Measurements from ENCODE around the gene CTR9. TPM values are rescaled to one million over a fixed set of nuclear protein-coding genes. Genes with fewer than 3 reads are reported as not detected.

Gene CTR9
- total RNA-seq, 1 experiment from 2014 or later, result 32.7 TPM

DNA sequence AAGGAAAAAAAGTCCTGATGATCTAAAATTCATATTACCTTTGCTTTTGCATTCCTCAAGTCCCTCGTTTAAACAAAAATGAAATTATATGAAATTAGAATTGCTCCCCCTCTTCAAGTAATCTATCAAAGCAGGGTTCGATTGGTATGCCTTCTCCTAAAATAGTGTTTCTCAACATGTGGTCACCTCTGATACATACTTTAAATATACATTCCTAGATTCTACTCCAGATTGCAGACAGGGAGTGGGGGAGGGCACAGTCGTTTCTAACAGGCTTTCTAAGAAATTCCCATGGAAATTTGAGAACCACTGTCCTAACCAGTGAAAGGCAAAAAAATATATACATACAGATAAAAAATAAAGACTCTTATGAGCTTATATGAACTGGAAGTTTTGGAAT lies 34.9 kb upstream of the CTR9 start:
- Mint-ChIP-seq H3K4me3 (no peak overlapping the region), H3K4me1 (0 out of 2 replicates have a peak, but pooled peaks cover 6% of the 10 kb centered on the region), H3K27ac (no peak overlapping the region), H3K9me3 (no peaks in the 10 kb centered on the region), H3K27me3 (ENCODE audit: low read depth) (no peaks in the 10 kb centered on the region; the same call in 1 of the 2 replicates), H3K36me3 (no peaks in the 10 kb centered on the region)
- ATAC-seq, result no peak
- DNase-seq (ENCODE audit: low spot score), result no peak
- ChIA-PET POLR2A (no interaction called here), CTCF (interaction anchor here (0.9 kb wide), 1 partner anchor 10 kb away, joined by 3 read pairs; no protein-coding TSS in a partner anchor)
- no peak for TF ChIP-seq EMX1 (CRISPR knock-in tag; IDR thresholded peaks at IDR 0.05)
- TF ChIP-seq NFATC4 (CRISPR knock-in tag; IDR thresholded peaks at IDR 0.05), result no peak
- TF ChIP-seq, protein P1, sequence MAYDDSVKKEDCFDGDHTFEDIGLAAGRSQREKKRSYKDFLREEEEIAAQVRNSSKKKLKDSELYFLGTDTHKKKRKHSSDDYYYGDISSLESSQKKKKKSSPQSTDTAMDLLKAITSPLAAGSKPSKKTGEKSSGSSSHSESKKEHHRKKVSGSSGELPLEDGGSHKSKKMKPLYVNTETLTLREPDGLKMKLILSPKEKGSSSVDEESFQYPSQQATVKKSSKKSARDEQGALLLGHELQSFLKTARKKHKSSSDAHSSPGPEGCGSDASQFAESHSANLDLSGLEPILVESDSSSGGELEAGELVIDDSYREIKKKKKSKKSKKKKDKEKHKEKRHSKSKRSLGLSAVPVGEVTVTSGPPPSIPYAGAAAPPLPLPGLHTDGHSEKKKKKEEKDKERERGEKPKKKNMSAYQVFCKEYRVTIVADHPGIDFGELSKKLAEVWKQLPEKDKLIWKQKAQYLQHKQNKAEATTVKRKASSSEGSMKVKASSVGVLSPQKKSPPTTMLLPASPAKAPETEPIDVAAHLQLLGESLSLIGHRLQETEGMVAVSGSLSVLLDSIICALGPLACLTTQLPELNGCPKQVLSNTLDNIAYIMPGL (CRISPR knock-in tag; IDR thresholded peaks at IDR 0.05), result no peak
- no peak for TF ChIP-seq KAT7 (CRISPR knock-in tag; IDR thresholded peaks at IDR 0.05; ENCODE audit: borderline replicate concordance)
- TF ChIP-seq, protein P2, sequence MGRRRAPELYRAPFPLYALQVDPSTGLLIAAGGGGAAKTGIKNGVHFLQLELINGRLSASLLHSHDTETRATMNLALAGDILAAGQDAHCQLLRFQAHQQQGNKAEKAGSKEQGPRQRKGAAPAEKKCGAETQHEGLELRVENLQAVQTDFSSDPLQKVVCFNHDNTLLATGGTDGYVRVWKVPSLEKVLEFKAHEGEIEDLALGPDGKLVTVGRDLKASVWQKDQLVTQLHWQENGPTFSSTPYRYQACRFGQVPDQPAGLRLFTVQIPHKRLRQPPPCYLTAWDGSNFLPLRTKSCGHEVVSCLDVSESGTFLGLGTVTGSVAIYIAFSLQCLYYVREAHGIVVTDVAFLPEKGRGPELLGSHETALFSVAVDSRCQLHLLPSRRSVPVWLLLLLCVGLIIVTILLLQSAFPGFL (CRISPR knock-in tag; IDR thresholded peaks at IDR 0.05; ENCODE audit: borderline replicate concordance), result no peak
- TF ChIP-seq ZNF317 (CRISPR knock-in tag; IDR thresholded peaks at IDR 0.05; ENCODE audit: borderline replicate concordance, low read depth), result no peak

DNA sequence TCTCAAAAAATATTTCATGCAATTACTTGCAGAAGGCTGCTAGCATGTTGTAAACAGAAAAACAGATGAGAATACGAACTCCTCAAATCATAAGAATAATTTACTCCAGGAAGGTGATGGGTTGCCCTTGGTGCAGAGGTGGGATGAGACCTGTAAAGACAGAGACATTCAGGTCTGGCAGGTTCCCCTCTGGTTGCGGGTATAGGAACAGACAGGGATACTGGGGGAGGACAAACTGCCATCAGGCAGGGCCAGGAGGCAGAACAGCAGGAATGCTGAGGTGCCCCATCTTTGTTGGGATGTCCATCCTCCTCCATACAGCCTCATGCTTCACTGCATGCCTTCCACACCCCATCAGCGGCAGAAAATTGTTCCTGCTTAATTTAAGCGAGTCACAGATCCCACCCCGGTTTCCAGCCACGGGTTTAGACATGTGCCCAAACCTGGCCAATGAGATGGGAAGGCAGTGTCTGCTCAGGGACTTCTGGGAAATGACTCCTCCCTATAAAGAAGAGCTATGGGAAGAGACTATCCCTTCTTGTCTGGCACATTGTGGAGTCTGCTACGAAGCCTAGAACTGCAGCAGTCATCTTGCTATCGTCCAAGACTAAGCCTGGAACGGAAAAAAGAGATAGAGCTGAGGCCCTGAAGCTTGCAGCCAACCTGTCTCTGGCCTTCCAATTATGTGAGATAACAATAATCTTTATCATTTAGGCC lies 34.3 kb upstream of the CTR9 start:
- TF ChIP-seq, protein P3, sequence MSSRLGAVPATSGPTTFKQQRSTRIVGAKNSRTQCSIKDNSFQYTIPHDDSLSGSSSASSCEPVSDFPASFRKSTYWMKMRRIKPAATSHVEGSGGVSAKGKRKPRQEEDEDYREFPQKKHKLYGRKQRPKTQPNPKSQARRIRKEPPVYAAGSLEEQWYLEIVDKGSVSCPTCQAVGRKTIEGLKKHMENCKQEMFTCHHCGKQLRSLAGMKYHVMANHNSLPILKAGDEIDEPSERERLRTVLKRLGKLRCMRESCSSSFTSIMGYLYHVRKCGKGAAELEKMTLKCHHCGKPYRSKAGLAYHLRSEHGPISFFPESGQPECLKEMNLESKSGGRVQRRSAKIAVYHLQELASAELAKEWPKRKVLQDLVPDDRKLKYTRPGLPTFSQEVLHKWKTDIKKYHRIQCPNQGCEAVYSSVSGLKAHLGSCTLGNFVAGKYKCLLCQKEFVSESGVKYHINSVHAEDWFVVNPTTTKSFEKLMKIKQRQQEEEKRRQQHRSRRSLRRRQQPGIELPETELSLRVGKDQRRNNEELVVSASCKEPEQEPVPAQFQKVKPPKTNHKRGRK (CRISPR knock-in tag; IDR thresholded peaks at IDR 0.05; ENCODE audit: borderline replicate concordance), result no peak
- TF ChIP-seq OVOL2 (CRISPR knock-in tag; IDR thresholded peaks at IDR 0.05; ENCODE audit: borderline replicate concordance), result no peak
- TF ChIP-seq, protein P4, sequence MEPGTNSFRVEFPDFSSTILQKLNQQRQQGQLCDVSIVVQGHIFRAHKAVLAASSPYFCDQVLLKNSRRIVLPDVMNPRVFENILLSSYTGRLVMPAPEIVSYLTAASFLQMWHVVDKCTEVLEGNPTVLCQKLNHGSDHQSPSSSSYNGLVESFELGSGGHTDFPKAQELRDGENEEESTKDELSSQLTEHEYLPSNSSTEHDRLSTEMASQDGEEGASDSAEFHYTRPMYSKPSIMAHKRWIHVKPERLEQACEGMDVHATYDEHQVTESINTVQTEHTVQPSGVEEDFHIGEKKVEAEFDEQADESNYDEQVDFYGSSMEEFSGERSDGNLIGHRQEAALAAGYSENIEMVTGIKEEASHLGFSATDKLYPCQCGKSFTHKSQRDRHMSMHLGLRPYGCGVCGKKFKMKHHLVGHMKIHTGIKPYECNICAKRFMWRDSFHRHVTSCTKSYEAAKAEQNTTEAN (CRISPR knock-in tag; IDR thresholded peaks at IDR 0.05), result no peak
- TF ChIP-seq, protein P5, sequence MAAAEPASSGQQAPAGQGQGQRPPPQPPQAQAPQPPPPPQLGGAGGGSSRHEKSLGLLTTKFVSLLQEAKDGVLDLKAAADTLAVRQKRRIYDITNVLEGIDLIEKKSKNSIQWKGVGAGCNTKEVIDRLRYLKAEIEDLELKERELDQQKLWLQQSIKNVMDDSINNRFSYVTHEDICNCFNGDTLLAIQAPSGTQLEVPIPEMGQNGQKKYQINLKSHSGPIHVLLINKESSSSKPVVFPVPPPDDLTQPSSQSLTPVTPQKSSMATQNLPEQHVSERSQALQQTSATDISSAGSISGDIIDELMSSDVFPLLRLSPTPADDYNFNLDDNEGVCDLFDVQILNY (CRISPR knock-in tag; IDR thresholded peaks at IDR 0.05), result no peak
- TF ChIP-seq, protein P6, sequence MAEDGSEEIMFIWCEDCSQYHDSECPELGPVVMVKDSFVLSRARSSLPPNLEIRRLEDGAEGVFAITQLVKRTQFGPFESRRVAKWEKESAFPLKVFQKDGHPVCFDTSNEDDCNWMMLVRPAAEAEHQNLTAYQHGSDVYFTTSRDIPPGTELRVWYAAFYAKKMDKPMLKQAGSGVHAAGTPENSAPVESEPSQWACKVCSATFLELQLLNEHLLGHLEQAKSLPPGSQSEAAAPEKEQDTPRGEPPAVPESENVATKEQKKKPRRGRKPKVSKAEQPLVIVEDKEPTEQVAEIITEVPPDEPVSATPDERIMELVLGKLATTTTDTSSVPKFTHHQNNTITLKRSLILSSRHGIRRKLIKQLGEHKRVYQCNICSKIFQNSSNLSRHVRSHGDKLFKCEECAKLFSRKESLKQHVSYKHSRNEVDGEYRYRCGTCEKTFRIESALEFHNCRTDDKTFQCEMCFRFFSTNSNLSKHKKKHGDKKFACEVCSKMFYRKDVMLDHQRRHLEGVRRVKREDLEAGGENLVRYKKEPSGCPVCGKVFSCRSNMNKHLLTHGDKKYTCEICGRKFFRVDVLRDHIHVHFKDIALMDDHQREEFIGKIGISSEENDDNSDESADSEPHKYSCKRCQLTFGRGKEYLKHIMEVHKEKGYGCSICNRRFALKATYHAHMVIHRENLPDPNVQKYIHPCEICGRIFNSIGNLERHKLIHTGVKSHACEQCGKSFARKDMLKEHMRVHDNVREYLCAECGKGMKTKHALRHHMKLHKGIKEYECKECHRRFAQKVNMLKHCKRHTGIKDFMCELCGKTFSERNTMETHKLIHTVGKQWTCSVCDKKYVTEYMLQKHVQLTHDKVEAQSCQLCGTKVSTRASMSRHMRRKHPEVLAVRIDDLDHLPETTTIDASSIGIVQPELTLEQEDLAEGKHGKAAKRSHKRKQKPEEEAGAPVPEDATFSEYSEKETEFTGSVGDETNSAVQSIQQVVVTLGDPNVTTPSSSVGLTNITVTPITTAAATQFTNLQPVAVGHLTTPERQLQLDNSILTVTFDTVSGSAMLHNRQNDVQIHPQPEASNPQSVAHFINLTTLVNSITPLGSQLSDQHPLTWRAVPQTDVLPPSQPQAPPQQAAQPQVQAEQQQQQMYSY (CRISPR knock-in tag; IDR thresholded peaks at IDR 0.05), result no peak
- TF ChIP-seq, protein P7, sequence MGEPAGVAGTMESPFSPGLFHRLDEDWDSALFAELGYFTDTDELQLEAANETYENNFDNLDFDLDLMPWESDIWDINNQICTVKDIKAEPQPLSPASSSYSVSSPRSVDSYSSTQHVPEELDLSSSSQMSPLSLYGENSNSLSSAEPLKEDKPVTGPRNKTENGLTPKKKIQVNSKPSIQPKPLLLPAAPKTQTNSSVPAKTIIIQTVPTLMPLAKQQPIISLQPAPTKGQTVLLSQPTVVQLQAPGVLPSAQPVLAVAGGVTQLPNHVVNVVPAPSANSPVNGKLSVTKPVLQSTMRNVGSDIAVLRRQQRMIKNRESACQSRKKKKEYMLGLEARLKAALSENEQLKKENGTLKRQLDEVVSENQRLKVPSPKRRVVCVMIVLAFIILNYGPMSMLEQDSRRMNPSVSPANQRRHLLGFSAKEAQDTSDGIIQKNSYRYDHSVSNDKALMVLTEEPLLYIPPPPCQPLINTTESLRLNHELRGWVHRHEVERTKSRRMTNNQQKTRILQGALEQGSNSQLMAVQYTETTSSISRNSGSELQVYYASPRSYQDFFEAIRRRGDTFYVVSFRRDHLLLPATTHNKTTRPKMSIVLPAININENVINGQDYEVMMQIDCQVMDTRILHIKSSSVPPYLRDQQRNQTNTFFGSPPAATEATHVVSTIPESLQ (CRISPR knock-in tag; IDR thresholded peaks at IDR 0.05), result no peak
- TF ChIP-seq, protein P8, sequence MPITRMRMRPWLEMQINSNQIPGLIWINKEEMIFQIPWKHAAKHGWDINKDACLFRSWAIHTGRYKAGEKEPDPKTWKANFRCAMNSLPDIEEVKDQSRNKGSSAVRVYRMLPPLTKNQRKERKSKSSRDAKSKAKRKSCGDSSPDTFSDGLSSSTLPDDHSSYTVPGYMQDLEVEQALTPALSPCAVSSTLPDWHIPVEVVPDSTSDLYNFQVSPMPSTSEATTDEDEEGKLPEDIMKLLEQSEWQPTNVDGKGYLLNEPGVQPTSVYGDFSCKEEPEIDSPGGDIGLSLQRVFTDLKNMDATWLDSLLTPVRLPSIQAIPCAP (CRISPR knock-in tag; IDR thresholded peaks at IDR 0.05), result no peak
- DNase-seq (ENCODE audit: low spot score), result no peak
- Mint-ChIP-seq H3K4me3 (no peak overlapping the region), H3K4me1 (0 out of 2 replicates have a peak, but pooled peaks cover 6% of the 10 kb centered on the region), H3K9me3 (no peaks in the 10 kb centered on the region), H3K27ac (no peak overlapping the region), H3K27me3 (ENCODE audit: low read depth) (no peaks in the 10 kb centered on the region; the same call in 1 of the 2 replicates), H3K36me3 (no peaks in the 10 kb centered on the region)
- CTCF ChIA-PET, result no interaction called here
- no peak for ATAC-seq
- POLR2A ChIA-PET, result interaction anchor here (0.9 kb wide), 1 partner anchor 11 kb away, joined by 3 read pairs; no protein-coding TSS in a partner anchor
